Peyer's patch (tissue), 4 donors: ENCODE data around the gene MYH16.

ENCODE experiments used
- CTCF ChIP-seq, 6 experiments: fragments of 450-650 bp in 4 of 6; fragments of 200-600 bp in 2 of 6; sonication (generic) in 1 of 6; IDR thresholded peaks; one replicate each; pipeline ENCODE4 v1.5.1; 2017 to 2019; ENCODE audit warnings: antibody characterized with exemption in 6 of 6, mild to moderate bottlenecking in 3 of 6, moderate library complexity in 1 of 6
- POLR2A ChIP-seq, 2 donors: fragments of 450-650 bp; IDR thresholded peaks; one replicate each; pipeline ENCODE4 v1.5.1; 2017; ENCODE audit warnings: antibody characterized with exemption in 2 of 2, mild to moderate bottlenecking in 2 of 2, moderate library complexity in 2 of 2

- TF ChIP-seq CTCF (IDR thresholded peaks at IDR 0.05) (no peak), POLR2A (IDR thresholded peaks at IDR 0.05) (no peak)
Observed at GRCh38 chr7:99235925-99236324, 36.7 kb upstream of the MYH16 start.
